HEK293 (cell line): ENCODE data around the gene CORO6.

ENCODE experiments used
- ZNF24 ChIP-seq: fragments of 450-650 bp; formaldehyde crosslinking; IDR thresholded peaks from 2 replicates; pipeline ENCODE4 v1.5.1; 2016; ENCODE audit warnings: missing biosample characterization, missing genetic modification characterization
- ZNF654 ChIP-seq: fragments of 450-650 bp; formaldehyde crosslinking; IDR thresholded peaks from 2 replicates; pipeline ENCODE4 v1.5.1; 2016; ENCODE audit warnings: low read depth, missing biosample characterization, missing genetic modification characterization

DNA sequence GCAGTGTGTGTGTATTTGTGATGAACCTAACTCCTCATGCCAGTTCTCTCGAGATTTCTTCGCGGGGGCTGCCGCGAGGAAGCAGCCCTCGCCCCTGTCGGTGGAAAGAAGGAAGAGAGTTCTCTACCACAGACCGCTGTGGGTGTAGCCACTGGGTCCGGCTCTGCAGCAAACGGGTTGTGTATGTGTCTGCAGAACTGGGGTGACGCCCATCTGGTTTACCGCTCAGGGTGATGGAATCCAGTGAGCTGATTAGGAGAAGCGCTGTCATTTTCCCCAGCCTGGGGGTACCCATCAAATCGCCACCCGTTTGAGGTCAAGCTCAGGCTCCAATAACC lies 7.7 kb downstream of the CORO6 start:
- TF ChIP-seq ZNF24 (tag by site-specific recombination) (no peak), ZNF654 (tag by site-specific recombination) (no peak)
